HCT116 (cell line): ENCODE measurements around the gene SHISAL1.

ENCODE experiments used
- POLR2A ChIP-seq: IDR thresholded peaks from 2 replicates; pipeline ENCODE4 v1.7.0; 2011; ENCODE audit warnings: borderline replicate concordance; ENCODE audit not compliant: insufficient read depth, insufficient read length; ENCODE audit errors: extremely low read depth
- ZNF274 ChIP-seq: fragments of 200-500 bp; sonication (Bioruptor generic); IDR thresholded peaks from 2 replicates; pipeline ENCODE4 v1.6.1; 2014; ENCODE audit warnings: mild to moderate bottlenecking, low read depth, low read length, inconsistent platforms

GRCh38 chr22:44309137-44309536, 3.6 kb downstream of the SHISAL1 start:
- TF ChIP-seq POLR2A = no peak
- no peak for TF ChIP-seq ZNF274
